GM21529 (cell line): ENCODE data around the gene ADAM11.

Source experiments
- ATAC-seq: cut with Tn5 transposase; IDR thresholded peaks from one replicate; pipeline ENCODE4 v1.9.1; 2021; ENCODE audit not compliant: unreplicated experiment

Gene ADAM11

DNA sequence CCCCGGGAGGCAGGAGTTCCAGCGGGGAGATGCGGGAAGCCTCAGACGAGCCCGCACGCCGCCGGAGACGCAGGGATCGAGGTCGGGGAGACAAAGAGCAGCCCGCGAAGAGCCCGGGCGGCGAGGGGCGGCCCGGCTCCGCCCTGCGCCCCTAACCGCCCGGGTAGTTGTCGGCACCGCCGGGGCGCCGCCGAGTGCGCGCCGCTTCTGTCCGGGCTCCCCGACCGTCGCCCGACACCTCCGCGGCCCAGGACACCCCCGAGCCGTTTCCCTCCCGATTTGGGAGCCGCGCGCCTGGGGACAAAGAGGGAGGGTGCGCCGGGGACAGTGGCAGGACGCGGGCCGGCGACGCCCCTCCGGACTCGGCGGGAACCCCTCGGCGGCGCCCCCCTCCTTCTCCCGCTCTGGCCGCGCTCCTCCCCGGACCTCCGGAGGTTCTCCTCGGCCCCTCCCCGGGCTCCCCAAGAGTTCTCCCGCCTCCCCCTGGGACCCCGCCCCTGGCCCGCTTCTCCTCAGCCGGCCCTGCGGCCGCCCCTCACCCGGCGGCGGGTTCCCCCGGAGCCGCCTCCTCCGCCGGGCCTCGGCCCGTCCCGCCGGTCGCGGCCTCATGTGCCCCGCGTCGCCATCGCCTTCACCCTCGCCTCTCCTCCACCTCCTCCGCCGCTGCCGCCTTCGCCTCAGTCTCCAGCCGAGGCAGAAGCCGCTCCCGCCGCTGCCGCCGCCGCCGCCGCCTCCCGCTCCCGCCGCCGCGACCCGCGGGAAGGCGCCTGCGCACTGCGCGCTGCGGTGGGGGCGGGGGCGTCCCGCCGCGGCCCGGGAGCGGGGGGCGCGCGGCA is 71.0 kb downstream of the ADAM11 start, which contains the start of gene GJC1:
Gene GJC1 (minus strand): TSS at position 765 of the 836 bp plus-strand sequence. CDS start 24,470 bp downstream, outside the sequence.
- ATAC-seq: no peak

DNA sequence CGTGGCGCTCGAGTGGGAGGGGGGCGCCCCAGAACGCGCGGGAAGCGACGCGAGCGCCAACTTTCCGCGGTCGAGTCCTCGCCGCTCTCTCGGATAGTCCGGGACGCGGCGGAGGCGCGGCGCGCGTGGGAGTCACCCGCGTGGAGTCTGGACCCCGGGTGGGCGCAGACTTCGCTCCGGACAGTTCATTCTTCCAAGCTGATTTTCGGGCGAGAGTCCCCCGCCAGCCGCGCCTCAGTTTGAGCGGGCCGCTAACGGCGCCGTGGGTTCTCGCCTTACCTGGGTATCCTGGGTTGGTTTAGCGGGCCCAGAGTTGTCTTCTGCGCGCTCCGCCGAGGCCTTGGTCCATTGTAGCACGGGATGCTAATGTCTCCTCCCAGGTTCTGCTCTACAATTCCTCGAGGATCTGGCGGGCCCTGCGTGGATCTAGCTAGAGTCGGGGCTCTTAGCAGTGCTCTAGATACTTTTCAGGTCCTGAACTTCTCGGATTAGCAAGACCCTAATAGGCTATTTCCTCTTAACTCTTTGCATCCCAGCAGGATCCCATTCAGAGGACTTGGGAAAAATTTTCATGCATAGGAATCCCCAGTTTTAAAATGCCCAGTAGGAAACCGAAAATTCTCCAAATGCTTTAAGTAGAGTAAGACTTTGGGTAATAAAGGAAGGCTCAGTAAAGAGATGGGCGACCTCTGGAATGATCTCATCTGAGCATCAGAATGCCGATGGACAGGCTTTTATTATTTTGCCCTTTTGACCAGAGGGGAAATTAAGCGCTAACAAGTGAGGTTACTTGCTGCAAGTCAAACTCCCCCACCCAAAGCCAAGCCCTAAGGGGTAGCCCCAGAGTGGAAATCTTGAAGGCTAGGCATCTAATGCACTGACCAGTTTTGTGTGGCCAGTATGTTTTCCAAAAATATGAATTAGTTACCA is 71.8 kb downstream of the ADAM11 start:
- ATAC-seq: no peak

DNA sequence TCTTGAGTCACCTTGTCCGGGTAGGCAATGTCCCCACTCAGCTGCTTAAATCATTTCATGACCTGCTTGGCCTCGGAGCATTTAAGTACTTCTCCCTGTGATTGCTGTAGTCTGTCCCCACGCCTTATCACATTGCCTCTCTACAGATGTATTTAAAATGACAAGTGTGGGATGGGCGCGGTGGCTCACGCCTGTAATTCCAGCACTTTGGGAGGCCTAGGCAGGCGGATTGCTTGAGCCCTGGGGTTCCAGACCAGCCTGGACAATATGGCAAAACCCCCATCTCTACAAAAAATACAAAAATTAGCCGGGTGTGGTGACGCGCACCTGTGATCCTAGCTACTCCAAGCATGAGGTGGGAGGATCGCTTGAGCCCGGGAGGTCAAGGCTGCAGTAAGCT is 72.6 kb downstream of the ADAM11 start:
- no peak for ATAC-seq
